Ectodermal cell (in vitro differentiated cells): ENCODE data around the gene PROC.

Source experiments
- H3K27ac ChIP-seq: 2 replicates; pipeline ENCODE4 v1.7.0; 2013; ENCODE audit warnings: mild to moderate bottlenecking, low read depth, low read length; ENCODE audit not compliant: insufficient read depth, poor library complexity, severe bottlenecking
- H3K27me3 ChIP-seq: 2 replicates; pipeline ENCODE4 v1.7.0; 2013; ENCODE audit warnings: mild to moderate bottlenecking, low read length; ENCODE audit not compliant: insufficient read depth, control insufficient read depth, poor library complexity, severe bottlenecking
- H3K36me3 ChIP-seq: one replicate; pipeline ENCODE4 v1.7.0; 2013; ENCODE audit warnings: low read length; ENCODE audit not compliant: control insufficient read depth, insufficient read depth
- H3K4me1 ChIP-seq: one replicate; pipeline ENCODE4 v1.7.0; 2013; ENCODE audit warnings: low read length; ENCODE audit not compliant: control insufficient read depth, insufficient read depth
- H3K4me3 ChIP-seq: 2 replicates; pipeline ENCODE4 v1.7.0; 2013; ENCODE audit warnings: low read depth, low read length, control low read depth; ENCODE audit not compliant: insufficient read depth
- H3K9me3 ChIP-seq: 2 replicates; pipeline ENCODE4 v1.7.0; 2013; ENCODE audit warnings: mild to moderate bottlenecking, low read length, moderate library complexity; ENCODE audit not compliant: control insufficient read depth
- WGBS, 2 experiments: methylation state at CpG; one replicate each; pipeline ENCODE4 v1.1.7; 2013; ENCODE audit warnings: missing lambda C conversion rate in 2 of 2; 5-methylcytosine and 5-hydroxymethylcytosine counted together

PROC gene

DNA sequence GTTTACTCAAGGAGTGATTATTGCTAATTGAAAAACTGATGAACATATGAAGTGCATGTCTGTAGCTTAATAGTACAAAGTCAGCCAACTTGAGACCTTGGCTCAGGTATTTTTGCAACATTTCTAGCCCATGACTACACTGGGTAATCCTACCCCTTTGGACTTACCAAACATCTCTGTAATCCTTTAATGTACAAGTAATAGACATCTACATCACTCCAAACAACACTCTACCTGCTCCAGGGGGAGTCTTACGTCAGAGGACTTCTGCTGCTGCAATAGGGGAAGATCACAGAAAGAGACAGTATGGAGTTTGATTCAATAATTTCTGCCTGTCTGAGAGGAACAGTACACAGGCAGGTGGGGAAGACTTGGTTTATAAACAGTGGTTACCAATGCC is 54.0 kb downstream of the PROC start:
- WGBS, 2 experiments = 92 to 100% methylated on average over 1 of the region's 1 CpG

DNA sequence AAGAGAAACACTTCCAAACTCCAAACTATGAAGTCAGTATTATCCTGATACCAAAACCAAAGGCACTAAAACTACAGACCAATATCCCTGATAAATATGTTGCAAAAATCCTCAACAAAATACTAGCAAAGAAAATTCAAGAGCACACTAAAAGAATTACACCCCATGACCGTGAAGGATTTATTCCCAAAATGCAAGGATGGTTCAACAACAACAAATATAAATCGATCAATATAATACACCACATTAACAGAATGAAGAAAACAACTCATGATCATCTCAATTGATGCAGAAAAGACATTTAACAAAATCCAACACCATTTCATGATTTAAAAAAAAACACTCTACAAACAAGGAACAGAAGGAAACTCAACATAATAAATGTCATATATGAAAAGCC is 57.6 kb downstream of the PROC start:
- peaks cover 16% of the 10 kb centered on the region for H3K4me1 ChIP-seq
- 87 to 96% methylated on average over 2 of the region's 2 CpGs for WGBS, 2 experiments
- H3K27ac ChIP-seq = no peak overlapping the region
- H3K27me3 ChIP-seq = no peaks in the 10 kb centered on the region
- H3K9me3 ChIP-seq = no peaks in the 10 kb centered on the region
- no peak overlapping the region for H3K4me3 ChIP-seq
- H3K36me3 ChIP-seq = peaks cover 2% of the 10 kb centered on the region

More for the DNA sequence above, 54.0 kb downstream of the PROC start:
- no peaks in the 10 kb centered on the region for H3K9me3 ChIP-seq
- H3K27ac ChIP-seq = no peak overlapping the region
- no peaks in the 10 kb centered on the region for H3K36me3 ChIP-seq
- no peaks in the 10 kb centered on the region for H3K27me3 ChIP-seq
- no peaks in the 10 kb centered on the region for H3K4me1 ChIP-seq
- no peak overlapping the region for H3K4me3 ChIP-seq
